Forelimb muscle (tissue), 1 donor: ENCODE measurements around the gene KMT2A. TPM values are rescaled to one million over a fixed set of nuclear protein-coding genes. Genes with fewer than 3 reads are reported as not detected.

Experiments used
- polyA plus RNA-seq: library from polyadenylated mRNA; unstranded; fragments of 120-200 nt; gene quantifications from one replicate; pipeline ENCODE4 v1.2.1, GENCODE V29; 2013; ENCODE audit not compliant: insufficient read length

KMT2A gene
- polyA plus RNA-seq, 1 donor = 28.7 TPM

Other genes with a start within 250 kb of the KMT2A start
- gene JAML, start 211.5 kb upstream of the KMT2A start, polyA plus RNA-seq = 1.7 TPM
- gene MPZL3, start 184.1 kb upstream of the KMT2A start, polyA plus RNA-seq = 0.58 TPM
- gene MPZL2, start 172.2 kb upstream of the KMT2A start, polyA plus RNA-seq = 0.51 TPM
- gene CD3E, start 131.8 kb upstream of the KMT2A start, polyA plus RNA-seq = 0.54 TPM
- not detected for gene CD3D, start 93.8 kb upstream of the KMT2A start, polyA plus RNA-seq
- gene CD3G, start 92.1 kb upstream of the KMT2A start, polyA plus RNA-seq = 0.13 TPM
- gene UBE4A, start 76.9 kb upstream of the KMT2A start, polyA plus RNA-seq = 21.2 TPM
- 416 TPM for gene ATP5MG, start 34.9 kb upstream of the KMT2A start, polyA plus RNA-seq
- gene TTC36, start 91.0 kb downstream of the KMT2A start, polyA plus RNA-seq = 2.4 TPM
- 18.4 TPM for gene TMEM25, start 94.7 kb downstream of the KMT2A start, polyA plus RNA-seq
- 20.9 TPM for gene IFT46, start 129.4 kb downstream of the KMT2A start, polyA plus RNA-seq
- 113 TPM for gene ARCN1, start 135.9 kb downstream of the KMT2A start, polyA plus RNA-seq
- gene PHLDB1, start 171.1 kb downstream of the KMT2A start, polyA plus RNA-seq = 90.6 TPM
- 0.19 TPM for gene TREH, start 243.2 kb downstream of the KMT2A start, polyA plus RNA-seq